Colon (tissue), 2 donors: ENCODE results near the gene UBE2Q2.
"Not testable (repeated sequence)": the region's sequence is repeated elsewhere in the genome, so short reads cannot be mapped to it uniquely, and the experiment has no call there.

Source experiments
- FAIRE-seq: peaks from 2 replicates; lab custom pipeline; 2012; peaks lifted over from hg19 to GRCh38; lab: Jason Lieb, UNC
- donor health status: control.
- donor health status: control.

Gene UBE2Q2

GRCh38 chr15:75842722-75843677 is at the start of gene UBE2Q2:
TSS of gene UBE2Q2 (plus strand) at chr15:75843447. CDS start at chr15:75843667, 220 bp downstream.
- no peak for FAIRE-seq

GRCh38 chr15:75796321-75796720 is 46.9 kb upstream of the UBE2Q2 start:
- FAIRE-seq = no peak

- not testable (repeated sequence) for FAIRE-seq
Measured at GRCh38 chr15:75797146-75797545, 46.1 kb upstream of the UBE2Q2 start.

GRCh38 chr15:75799190-75799589 is 44.1 kb upstream of the UBE2Q2 start:
- no peak for FAIRE-seq

- not testable (repeated sequence) for FAIRE-seq
Measured at GRCh38 chr15:75800409-75800808, 42.8 kb upstream of the UBE2Q2 start.

GRCh38 chr15:75801859-75802593 is 41.2 kb upstream of the UBE2Q2 start:
- FAIRE-seq = no peak

GRCh38 chr15:75807486-75807885 is 35.8 kb upstream of the UBE2Q2 start:
- FAIRE-seq = not testable (repeated sequence)

- not testable (repeated sequence) for FAIRE-seq
Measured at GRCh38 chr15:75808009-75808408, 35.2 kb upstream of the UBE2Q2 start.

- no peak for FAIRE-seq
Measured at GRCh38 chr15:75808563-75808962, 34.7 kb upstream of the UBE2Q2 start.

GRCh38 chr15:75809986-75810750 is 33.1 kb upstream of the UBE2Q2 start:
- no peak for FAIRE-seq

- no peak for FAIRE-seq
Measured at GRCh38 chr15:75810874-75811498, 32.3 kb upstream of the UBE2Q2 start.

- FAIRE-seq = no peak
Measured at GRCh38 chr15:75811626-75812025, 31.6 kb upstream of the UBE2Q2 start.

- FAIRE-seq = no peak
Measured at GRCh38 chr15:75814794-75815193, 28.5 kb upstream of the UBE2Q2 start.

- no peak for FAIRE-seq
Measured at GRCh38 chr15:75815811-75816719, 27.2 kb upstream of the UBE2Q2 start.

- FAIRE-seq = no peak
Measured at GRCh38 chr15:75817138-75817935, 25.9 kb upstream of the UBE2Q2 start.

- no peak for FAIRE-seq
Measured at GRCh38 chr15:75820206-75820605, 23.0 kb upstream of the UBE2Q2 start.

- no peak for FAIRE-seq
Measured at GRCh38 chr15:75821786-75822345, 21.4 kb upstream of the UBE2Q2 start.

- no peak for FAIRE-seq
Measured at GRCh38 chr15:75822685-75823278, 20.5 kb upstream of the UBE2Q2 start.
